Measurements from ENCODE around the gene COLGALT1. TPM values are rescaled to one million over a fixed set of nuclear protein-coding genes. Genes with fewer than 3 reads are reported as not detected.

The COLGALT1 gene
- total RNA-seq, 1 donor from 2014 or later, result 74.5 TPM

GRCh38 chr19:17624314-17624991 lies 69.0 kb downstream of the COLGALT1 start:
- Mint-ChIP-seq H3K4me3 (ENCODE audit: unreplicated experiment) (no peak overlapping the region), H3K27ac (ENCODE audit: unreplicated experiment) (no peak overlapping the region), H3K9me3 (ENCODE audit: unreplicated experiment) (peaks cover 14% of the 10 kb centered on the region), H3K4me1 (ENCODE audit: low read depth, unreplicated experiment) (peaks cover 6% of the 10 kb centered on the region), H3K27me3 (ENCODE audit: unreplicated experiment) (peaks cover 11% of the 10 kb centered on the region), H3K36me3 (ENCODE audit: unreplicated experiment) (peaks cover 48% of the 10 kb centered on the region)
- no peak for DNase-seq
- no peak for TF ChIP-seq CTCF (IDR thresholded peaks at IDR 0.05; ENCODE audit: partially characterized antibody, unreplicated experiment)

GRCh38 chr19:17625043-17625442 lies 69.6 kb downstream of the COLGALT1 start:
- Mint-ChIP-seq H3K4me1 (ENCODE audit: low read depth, unreplicated experiment) (peaks cover 4% of the 10 kb centered on the region), H3K27ac (ENCODE audit: unreplicated experiment) (no peak overlapping the region), H3K4me3 (ENCODE audit: unreplicated experiment) (no peak overlapping the region), H3K27me3 (ENCODE audit: unreplicated experiment) (peaks cover 11% of the 10 kb centered on the region), H3K36me3 (ENCODE audit: unreplicated experiment) (peaks cover 48% of the 10 kb centered on the region), H3K9me3 (ENCODE audit: unreplicated experiment) (peaks cover 14% of the 10 kb centered on the region)
- no peak for DNase-seq
- TF ChIP-seq CTCF (IDR thresholded peaks at IDR 0.05; ENCODE audit: partially characterized antibody, unreplicated experiment), result no peak

DNA sequence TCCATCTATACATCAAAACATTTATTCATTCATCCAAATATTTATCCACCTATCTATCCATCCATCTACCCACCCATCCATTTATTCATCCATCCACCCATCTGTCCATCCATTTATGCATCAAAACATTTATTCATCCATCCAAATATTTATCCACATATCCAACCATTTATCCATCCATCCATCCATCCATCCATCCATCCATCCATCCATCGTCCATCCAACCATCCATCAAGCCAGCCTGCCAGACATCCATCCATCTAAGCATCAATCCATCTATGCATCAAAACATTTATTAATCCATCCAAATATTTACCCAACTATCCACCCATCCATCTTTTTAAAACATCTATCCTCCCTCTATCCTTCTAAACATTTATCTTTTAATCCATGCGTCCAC lies 70.5 kb downstream of the COLGALT1 start:
- Mint-ChIP-seq H3K9me3 (ENCODE audit: unreplicated experiment) (peaks cover 14% of the 10 kb centered on the region), H3K27ac (ENCODE audit: unreplicated experiment) (no peak overlapping the region), H3K27me3 (ENCODE audit: unreplicated experiment) (peaks cover 10% of the 10 kb centered on the region), H3K4me3 (ENCODE audit: unreplicated experiment) (no peak overlapping the region), H3K36me3 (ENCODE audit: unreplicated experiment) (peaks cover 48% of the 10 kb centered on the region), H3K4me1 (ENCODE audit: low read depth, unreplicated experiment) (peaks cover 4% of the 10 kb centered on the region)
- DNase-seq, result no peak
- TF ChIP-seq CTCF (IDR thresholded peaks at IDR 0.05; ENCODE audit: partially characterized antibody, unreplicated experiment), result no peak

DNA sequence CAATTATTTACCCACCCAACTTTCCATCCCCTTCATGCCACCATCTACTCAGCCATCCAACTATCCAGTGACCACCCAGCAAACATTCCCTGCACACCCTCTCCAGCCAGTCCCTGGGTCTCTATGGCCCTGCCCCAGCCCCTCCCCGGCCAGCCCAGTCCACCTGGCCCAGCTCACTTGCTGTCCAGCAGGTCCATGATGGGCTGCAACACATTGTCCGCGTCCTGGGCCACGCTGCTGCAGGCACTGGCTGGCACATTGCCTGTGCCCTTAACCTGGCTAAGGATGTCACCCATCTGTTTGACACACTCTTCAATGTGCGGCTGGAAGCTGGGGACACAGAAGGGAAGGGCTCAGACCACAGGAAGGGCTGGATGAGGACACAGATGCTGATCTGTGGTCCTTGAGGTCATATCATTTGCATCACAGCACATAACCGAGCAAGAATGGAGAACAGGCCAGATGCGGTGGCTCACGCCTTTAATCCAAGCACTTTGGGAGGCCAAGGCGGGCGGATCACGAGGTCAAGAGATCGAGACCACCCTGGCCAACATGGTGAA lies 71.1 kb downstream of the COLGALT1 start:
- Mint-ChIP-seq H3K27ac (ENCODE audit: unreplicated experiment) (no peak overlapping the region), H3K27me3 (ENCODE audit: unreplicated experiment) (peaks cover 9% of the 10 kb centered on the region), H3K36me3 (ENCODE audit: unreplicated experiment) (peaks cover 42% of the 10 kb centered on the region), H3K9me3 (ENCODE audit: unreplicated experiment) (peaks cover 13% of the 10 kb centered on the region), H3K4me1 (ENCODE audit: low read depth, unreplicated experiment) (no peaks in the 10 kb centered on the region), H3K4me3 (ENCODE audit: unreplicated experiment) (no peak overlapping the region)
- TF ChIP-seq CTCF (IDR thresholded peaks at IDR 0.05; ENCODE audit: partially characterized antibody, unreplicated experiment), result no peak
- DNase-seq, result no peak

DNA sequence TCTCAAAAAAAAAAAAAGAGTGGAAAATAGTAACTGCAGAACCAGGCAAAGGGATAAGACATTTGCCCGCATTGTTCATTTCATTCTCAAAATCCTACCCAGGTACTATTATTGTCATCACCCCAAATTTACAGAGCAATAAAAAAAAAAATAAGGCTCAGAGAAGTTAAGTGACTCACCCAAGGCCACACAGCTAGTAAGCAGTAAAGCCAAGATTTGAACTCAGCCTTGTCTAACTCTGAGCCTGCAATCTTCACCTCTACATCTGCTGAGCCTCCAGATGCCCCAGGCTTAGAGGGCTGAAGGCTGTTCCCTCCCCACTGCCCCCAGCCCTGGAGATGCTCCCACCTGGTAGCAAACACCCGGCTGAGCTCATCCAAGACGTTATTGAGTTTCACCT lies 71.7 kb downstream of the COLGALT1 start:
- Mint-ChIP-seq H3K36me3 (ENCODE audit: unreplicated experiment) (peaks cover 36% of the 10 kb centered on the region), H3K4me1 (ENCODE audit: low read depth, unreplicated experiment) (no peaks in the 10 kb centered on the region)

More for the DNA sequence above, 71.7 kb downstream of the COLGALT1 start:
- Mint-ChIP-seq H3K9me3 (ENCODE audit: unreplicated experiment) (peaks cover 9% of the 10 kb centered on the region), H3K27me3 (ENCODE audit: unreplicated experiment) (peaks cover 9% of the 10 kb centered on the region), H3K4me3 (ENCODE audit: unreplicated experiment) (no peak overlapping the region), H3K27ac (ENCODE audit: unreplicated experiment) (no peak overlapping the region)
- DNase-seq, result no peak
- TF ChIP-seq CTCF (IDR thresholded peaks at IDR 0.05; ENCODE audit: partially characterized antibody, unreplicated experiment), result no peak

Measured in glutamatergic neuron (in vitro differentiated cells).